SW 1271 (cell line): ENCODE results near the gene HTR2B.
A peak's percentile ranks its signal among the peaks of the same experiment; 100 is the strongest.
"Not testable (repeated sequence)": the region's sequence is repeated elsewhere in the genome, so short reads cannot be mapped to it uniquely, and the experiment has no call there.

Experiments used
- DNase-seq, 2 experiments: peaks; one replicate each; lab custom pipeline; 2025; lab: John Stamatoyannopoulos, UW

The HTR2B gene

GRCh38 chr2:231133365-231134099 lies 8.7 kb upstream of the HTR2B start:
- DNase-seq: no peak

GRCh38 chr2:231132129-231132528 lies 7.3 kb upstream of the HTR2B start:
- DNase-seq: no peak

- no peak for DNase-seq
Observed at GRCh38 chr2:231130336-231131056, 5.7 kb upstream of the HTR2B start.

DNA sequence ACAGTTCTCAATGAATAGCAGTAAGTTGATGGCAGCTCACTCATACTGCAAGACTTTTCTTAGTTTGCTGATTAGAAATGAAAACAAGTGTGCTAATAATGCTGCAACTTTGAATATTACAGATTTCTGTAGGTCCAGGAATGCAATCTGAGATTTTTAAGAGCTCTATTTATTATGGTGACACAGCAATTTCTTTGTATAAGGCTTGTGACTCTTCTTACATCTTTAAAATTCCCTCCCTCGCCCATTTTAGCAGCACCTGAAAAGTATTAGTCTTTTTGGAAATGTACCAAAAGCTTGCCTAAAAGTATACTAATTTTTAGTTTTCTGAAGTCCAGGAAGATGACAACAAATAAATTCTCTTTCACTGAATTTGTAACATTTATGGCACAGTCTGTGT lies 4.4 kb upstream of the HTR2B start:
- DNase-seq: no peak

DNA sequence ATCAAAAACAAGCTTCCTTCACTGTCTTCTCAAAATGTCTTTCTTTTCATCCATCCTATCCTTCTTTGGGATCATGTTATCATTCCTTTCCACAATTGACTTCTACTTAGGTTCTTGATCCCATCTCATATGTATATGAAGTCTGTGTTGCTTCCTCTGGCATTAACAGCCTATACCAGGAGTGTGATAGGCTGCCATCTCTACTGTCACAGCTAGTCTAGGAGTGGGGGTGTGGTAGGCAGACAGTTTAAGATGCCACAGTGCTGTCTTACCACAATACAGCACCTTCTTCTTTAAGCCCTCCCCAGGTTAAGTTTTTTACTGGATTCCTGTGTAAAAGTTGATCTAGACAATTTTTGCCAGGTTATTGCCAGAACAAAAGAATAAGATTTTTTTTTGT lies 3.7 kb upstream of the HTR2B start:
- DNase-seq: no peak

DNA sequence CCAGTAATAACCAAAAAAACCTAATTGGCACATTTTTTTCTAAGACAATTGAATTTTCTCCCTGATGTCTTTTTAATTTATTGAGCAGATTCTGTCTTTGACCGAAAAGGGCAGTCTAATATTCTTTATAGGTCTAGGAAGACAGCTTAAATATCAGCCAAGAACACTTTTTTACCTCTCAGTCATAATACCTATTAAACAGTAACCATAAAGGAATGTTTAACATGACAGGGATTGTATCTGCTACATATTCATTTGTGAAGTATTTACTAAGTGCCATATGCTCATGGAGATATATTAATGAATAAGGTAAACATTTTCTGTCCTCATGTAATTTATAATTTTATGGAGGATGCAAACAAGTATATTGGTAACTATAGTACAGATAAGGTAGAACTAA lies 3.1 kb upstream of the HTR2B start:
- no peak for DNase-seq

GRCh38 chr2:231127480-231127879 lies 2.6 kb upstream of the HTR2B start:
- no peak for DNase-seq

DNA sequence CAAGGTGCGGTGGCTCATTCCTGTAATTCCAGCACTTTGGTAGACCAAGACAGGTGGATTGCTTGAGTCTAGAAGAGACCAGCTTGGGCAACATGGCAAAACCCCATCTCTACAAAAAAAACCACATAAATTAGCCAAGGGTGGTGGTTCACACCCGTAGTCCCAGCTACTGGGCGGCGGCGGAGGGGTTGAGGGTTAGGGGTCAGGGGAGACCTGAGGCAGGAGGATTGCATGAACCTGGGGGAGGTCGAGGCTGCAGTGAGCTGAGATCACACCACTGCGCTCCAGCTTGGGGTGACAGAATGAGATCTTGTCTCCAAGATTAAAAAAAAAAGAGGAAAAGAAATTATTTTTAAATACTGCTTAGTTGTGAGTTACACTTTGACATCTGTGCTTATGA lies 1.3 kb upstream of the HTR2B start:
- no peak for DNase-seq

DNA sequence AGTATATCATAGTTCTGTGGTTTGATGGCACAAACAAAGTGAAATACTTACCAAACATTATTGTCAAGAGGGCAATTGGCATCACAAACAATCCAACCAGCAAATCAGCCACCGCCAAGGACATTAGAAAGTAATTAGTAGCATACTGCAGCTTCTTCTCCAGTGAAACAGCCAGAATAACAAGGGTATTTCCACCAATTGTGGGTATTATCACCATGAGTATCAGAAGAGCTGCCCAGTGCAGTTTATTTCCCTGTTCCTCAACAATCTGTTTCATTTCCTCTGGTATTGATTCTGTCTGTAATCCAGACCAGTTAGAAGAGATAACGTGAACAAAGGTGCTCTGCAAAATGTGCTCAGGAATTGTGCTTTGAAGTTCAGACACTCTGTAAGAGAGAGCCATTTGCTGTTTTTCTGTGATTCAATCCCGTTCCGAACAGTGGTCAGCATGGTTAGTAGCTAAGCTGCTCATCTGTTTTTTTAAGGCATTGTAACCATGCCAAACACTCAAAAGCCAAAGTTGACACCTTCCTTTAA lies 1.4 kb downstream of the HTR2B start:
- no peak for DNase-seq

DNA sequence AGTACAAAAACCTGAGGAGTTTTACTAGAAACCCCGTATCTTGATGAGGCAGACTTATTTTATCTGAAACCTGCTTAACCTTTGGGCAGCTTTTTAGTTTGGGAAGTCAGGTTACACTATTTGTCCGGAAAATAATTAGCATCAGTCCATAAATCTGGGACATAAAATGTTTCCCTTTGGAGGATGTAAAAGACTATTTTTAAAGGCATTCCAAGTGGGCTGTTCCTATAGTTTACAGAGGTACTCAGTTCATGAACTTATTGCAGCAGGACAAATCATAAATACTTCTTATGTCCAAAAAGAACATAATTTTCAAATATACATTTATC lies 6.3 kb downstream of the HTR2B start:
- no peak for DNase-seq

DNA sequence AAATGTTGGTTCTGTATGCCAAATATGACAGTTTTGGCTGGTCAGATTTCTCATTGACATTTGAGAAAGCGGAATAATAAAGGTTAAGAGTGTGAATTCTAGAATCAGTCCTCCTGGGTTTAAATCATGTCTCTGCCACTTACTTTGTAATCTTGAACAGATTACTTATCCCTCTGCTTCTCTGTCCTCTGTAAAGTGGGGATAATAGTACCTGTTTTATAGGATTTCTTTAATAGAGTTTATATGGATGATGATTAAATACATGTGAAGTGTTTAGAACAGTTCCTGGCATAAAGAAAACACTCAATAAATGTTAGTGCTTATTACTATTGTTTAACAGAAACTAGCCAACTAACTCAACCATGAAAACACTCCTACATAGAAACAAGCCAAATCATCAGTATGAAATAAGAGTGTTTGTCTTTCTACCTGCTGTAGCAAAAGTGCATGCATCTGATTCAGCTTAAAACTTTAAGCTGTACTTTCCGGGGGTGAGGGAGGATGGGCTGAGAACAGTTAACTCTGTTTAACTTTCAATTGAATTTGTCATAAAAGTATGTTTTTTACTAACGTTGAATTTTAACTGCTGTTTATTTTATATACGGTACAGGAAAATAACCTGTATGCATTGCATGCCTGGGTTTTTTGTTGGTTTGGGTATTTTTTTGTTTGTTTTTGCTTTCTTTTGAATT lies 6.8 kb downstream of the HTR2B start:
- DNase-seq: no peak

DNA sequence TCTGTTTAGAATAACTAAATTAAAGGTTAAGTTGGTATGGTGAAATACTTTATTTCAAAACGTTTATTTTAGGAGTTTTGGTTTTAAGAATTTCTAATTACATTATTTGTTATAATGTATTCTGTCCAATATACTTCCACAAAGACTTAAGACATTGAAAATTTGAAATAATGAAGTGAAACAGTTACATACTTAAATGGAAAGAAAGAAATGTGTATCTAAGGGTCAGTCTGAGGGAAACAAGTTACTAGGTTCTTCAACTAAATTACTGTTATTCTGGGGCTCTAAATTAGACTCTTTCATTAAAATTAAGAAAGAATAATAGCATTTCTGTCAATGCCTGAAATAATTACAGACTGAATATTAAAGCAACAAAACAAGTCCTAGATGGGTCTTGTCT lies 7.7 kb downstream of the HTR2B start:
- no peak for DNase-seq

GRCh38 chr2:231115651-231116050 lies 9.2 kb downstream of the HTR2B start:
- DNase-seq: no peak

- no peak for DNase-seq
Observed at GRCh38 chr2:231113489-231113888, 11.4 kb downstream of the HTR2B start.

- DNase-seq: no peak
Observed at GRCh38 chr2:231111987-231112386, 12.9 kb downstream of the HTR2B start.

DNA sequence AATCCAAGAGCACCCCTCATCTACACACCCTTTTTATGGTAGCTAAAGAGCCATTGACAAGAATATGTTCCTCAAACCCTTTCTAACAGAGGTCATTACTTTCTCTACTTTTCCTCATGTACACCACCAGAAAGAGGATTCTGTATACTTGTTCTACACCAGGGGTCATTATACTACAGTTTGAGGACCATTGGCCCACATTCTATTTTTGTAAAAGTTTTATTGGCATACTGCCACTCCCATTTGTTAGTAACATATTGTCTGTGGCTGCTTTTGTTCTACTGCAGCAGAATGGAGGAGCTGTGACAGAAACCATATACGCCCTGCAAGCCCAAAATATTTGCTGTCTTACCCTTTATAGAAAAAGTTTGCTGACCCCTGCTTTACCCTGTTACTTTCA lies 14.3 kb downstream of the HTR2B start:
- DNase-seq: no peak

DNA sequence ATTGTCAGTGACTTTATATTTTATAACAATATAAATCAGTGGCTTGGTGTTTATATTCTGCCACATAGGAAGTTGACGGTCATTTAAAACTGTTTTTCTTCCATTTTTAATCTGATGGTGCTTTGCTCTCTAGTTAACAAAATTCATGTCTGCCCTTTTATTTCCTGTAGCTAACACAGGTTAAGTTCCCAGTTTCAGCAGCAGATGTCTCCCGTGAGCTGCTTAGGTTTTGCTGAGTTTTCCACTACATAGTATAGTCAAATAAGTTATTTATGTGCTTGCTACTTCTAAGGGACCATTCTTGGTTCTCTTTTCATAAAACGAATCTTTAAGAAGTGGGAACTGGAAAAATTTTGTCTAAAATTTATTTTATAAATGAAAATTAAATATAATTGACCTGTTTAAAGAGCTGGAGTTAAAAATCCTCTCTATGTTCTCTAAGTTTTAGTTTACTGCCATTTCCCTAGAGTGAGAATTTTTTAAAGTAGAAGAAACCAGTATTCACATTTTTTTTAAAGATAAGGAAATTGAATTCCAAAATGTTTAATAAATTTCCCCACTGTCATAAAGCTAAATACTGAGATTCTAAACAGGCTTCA lies 20.6 kb downstream of the HTR2B start:
- DNase-seq: peak in 1 of 2 experiments; percentile 60

DNA sequence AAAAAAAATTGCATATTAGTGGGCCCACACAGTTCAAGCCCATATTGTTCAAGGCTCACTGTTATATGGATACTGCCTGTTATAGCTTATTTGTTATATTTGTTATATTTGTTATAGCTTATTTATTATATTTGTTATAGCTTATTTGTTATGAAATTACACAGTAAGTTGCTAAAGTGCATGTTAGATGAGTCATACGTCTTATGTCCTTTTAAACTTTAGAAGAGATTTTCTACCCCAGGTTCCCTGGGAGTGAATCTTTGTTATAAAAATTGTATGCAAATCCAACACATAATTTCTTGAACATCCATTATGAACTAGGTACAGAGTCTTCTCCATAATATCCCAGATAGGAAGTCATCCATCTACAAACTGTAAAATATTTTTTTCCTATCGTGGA lies 22.1 kb downstream of the HTR2B start:
- DNase-seq: no peak

DNA sequence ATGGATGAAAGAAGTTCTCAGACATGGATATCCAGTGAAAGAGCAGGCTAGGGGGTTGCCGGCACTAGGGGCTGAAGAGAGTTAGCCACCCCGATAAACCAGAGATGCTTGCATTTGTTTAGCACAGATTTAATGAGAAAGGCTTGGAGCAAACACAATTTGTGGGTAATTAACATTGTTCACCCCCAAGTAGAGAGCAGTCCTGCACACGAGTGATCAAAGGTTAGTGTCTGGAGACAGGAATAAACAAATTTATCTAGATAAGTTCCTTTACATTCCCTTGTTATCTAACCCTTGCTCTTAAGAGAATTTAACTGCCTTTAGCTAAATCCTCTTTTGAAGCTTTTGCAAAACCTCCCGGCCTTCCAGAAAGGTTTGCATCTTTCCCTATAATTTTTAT lies 23.9 kb downstream of the HTR2B start:
- DNase-seq: no peak

DNA sequence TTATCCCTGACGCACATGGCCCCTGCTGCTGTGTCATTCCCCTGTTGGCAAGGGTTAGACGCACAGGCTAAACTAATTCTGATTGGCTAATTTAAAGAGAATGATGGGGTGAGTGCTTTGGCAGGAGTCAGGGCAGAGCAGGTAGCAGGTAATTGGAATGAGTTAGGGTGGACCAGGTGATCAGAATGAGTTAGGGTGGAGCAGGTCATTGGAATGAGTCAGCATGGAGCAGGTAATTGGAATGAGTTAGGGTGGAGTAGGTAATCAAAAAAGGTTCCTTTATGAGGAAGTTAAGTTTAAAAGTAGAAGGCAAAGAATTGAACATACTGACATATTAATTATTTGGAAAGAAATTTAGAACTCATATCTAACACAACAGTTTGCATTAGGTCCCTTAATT lies 24.5 kb downstream of the HTR2B start:
- not testable (repeated sequence) for DNase-seq

- DNase-seq: no peak
Observed at GRCh38 chr2:231099918-231100317, 24.9 kb downstream of the HTR2B start.

DNA sequence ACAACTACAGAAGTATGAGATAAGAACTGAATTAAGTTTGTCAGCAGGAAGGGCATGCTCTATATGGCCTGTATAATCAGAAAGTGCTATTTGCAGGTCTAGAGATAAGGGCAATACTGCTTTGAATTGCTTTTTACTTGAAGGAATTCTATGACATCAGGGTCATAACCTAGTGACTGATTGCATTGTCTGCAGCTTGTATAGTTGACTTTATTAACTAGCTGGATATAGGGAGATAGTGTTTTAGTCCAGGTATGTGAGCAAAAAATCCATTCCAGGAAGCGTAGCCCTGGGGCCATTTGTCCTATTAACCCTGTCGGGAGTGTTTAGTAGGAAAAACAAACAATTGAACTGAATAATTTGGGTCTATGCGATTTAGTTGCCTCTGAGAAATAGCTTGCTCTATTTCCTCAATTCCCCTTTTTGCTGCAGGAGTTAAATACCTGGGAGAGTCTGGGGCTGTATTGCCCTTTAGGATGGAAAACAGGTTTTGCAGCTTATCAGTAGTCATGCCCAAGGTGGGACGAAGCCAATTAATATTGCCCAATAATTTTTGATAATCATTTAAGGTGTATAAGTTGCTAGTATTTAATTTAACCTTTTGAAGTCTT lies 30.0 kb downstream of the HTR2B start:
- no peak for DNase-seq
